Parathyroid adenoma (tissue), 2 donors: ENCODE measurements around the gene AZI2.

ENCODE experiments used
- H2AFZ ChIP-seq: fragments of 300-600 bp; sonication (generic); one replicate; pipeline ENCODE4 v1.7.0; 2017; ENCODE audit warnings: antibody characterized with exemption, mild to moderate bottlenecking
- H3K27ac ChIP-seq: fragments of 300-600 bp; sonication (generic); one replicate; pipeline ENCODE4 v1.7.0; 2017
- H3K27me3 ChIP-seq: fragments of 300-600 bp; sonication (generic); one replicate; pipeline ENCODE4 v1.7.0; 2017; ENCODE audit warnings: low read length; ENCODE audit not compliant: control insufficient read depth, insufficient read depth
- H3K36me3 ChIP-seq: fragments of 300-600 bp; sonication (generic); one replicate; pipeline ENCODE4 v1.7.0; 2017; ENCODE audit warnings: low read length; ENCODE audit not compliant: control insufficient read depth, insufficient read depth
- H3K4me1 ChIP-seq: fragments of 300-600 bp; sonication (generic); one replicate; pipeline ENCODE4 v1.7.0; 2017; ENCODE audit warnings: control low read depth
- H3K4me2 ChIP-seq: fragments of 300-600 bp; sonication (generic); one replicate; pipeline ENCODE4 v1.7.0; 2017; ENCODE audit warnings: low read length
- H3K4me3 ChIP-seq: fragments of 300-600 bp; sonication (generic); one replicate; pipeline ENCODE4 v1.7.0; 2017; ENCODE audit warnings: low read depth, low read length
- H3K79me2 ChIP-seq: fragments of 300-600 bp; sonication (generic); one replicate; pipeline ENCODE4 v1.7.0; 2017; ENCODE audit warnings: control low read depth
- H3K9ac ChIP-seq: fragments of 300-600 bp; sonication (generic); one replicate; pipeline ENCODE4 v1.7.0; 2017; ENCODE audit warnings: mild to moderate bottlenecking
- H3K9me3 ChIP-seq: fragments of 300-600 bp; sonication (generic); one replicate; pipeline ENCODE4 v1.7.0; 2017; ENCODE audit warnings: low read length; ENCODE audit not compliant: control insufficient read depth
- CTCF ChIP-seq: fragments of 300-600 bp; sonication (generic); IDR thresholded peaks from one replicate; pipeline ENCODE4 v1.7.0; 2017; ENCODE audit warnings: antibody characterized with exemption, mild to moderate bottlenecking
- donor health status: primary hyperparathyroidism.

AZI2 gene

GRCh38 chr3:28317438-28318022 lies 31.1 kb downstream of the AZI2 start:
- no peak overlapping the region for H3K4me3 ChIP-seq
- no peaks in the 10 kb centered on the region for H3K9me3 ChIP-seq
- no peaks in the 10 kb centered on the region for H3K79me2 ChIP-seq
- no peaks in the 10 kb centered on the region for H3K27me3 ChIP-seq
- no peaks in the 10 kb centered on the region for H3K36me3 ChIP-seq
- H3K4me1 ChIP-seq, result no peaks in the 10 kb centered on the region
- no peak overlapping the region for H3K27ac ChIP-seq
- no peak overlapping the region for H3K4me2 ChIP-seq
- H3K9ac ChIP-seq, result no peak overlapping the region
- no peak overlapping the region for H2AFZ ChIP-seq
- TF ChIP-seq CTCF, result peak; percentile 53

- no peak overlapping the region for H2AFZ ChIP-seq
- no peaks in the 10 kb centered on the region for H3K79me2 ChIP-seq
- no peaks in the 10 kb centered on the region for H3K36me3 ChIP-seq
- H3K4me3 ChIP-seq, result no peak overlapping the region
- H3K4me2 ChIP-seq, result no peak overlapping the region
- no peak for TF ChIP-seq CTCF
- H3K27ac ChIP-seq, result no peak overlapping the region
- H3K27me3 ChIP-seq, result no peaks in the 10 kb centered on the region
- no peaks in the 10 kb centered on the region for H3K4me1 ChIP-seq
- no peaks in the 10 kb centered on the region for H3K9me3 ChIP-seq
- no peak overlapping the region for H3K9ac ChIP-seq
These were observed 32.4 kb downstream of the AZI2 start for GRCh38 chr3:28316226-28316625.

- Histone ChIP-seq H3K4me2 (no peak overlapping the region), H3K36me3 (no peaks in the 10 kb centered on the region), H3K27me3 (no peaks in the 10 kb centered on the region), H3K9me3 (no peaks in the 10 kb centered on the region), H3K9ac (no peak overlapping the region), H2AFZ (no peak overlapping the region), H3K27ac (no peak overlapping the region), H3K4me3 (no peak overlapping the region), H3K79me2 (no peaks in the 10 kb centered on the region), H3K4me1 (no peaks in the 10 kb centered on the region)
- TF ChIP-seq CTCF, result no peak
These were observed 32.9 kb downstream of the AZI2 start for GRCh38 chr3:28315711-28316110.

- H3K36me3 ChIP-seq, result no peaks in the 10 kb centered on the region
- H3K4me3 ChIP-seq, result no peak overlapping the region
- no peak overlapping the region for H3K9ac ChIP-seq
- no peak overlapping the region for H2AFZ ChIP-seq
- H3K27me3 ChIP-seq, result no peaks in the 10 kb centered on the region
- H3K9me3 ChIP-seq, result no peaks in the 10 kb centered on the region
- no peak overlapping the region for H3K4me2 ChIP-seq
- TF ChIP-seq CTCF, result no peak
- no peaks in the 10 kb centered on the region for H3K4me1 ChIP-seq
- H3K79me2 ChIP-seq, result no peaks in the 10 kb centered on the region
- H3K27ac ChIP-seq, result no peak overlapping the region
These were observed 40.4 kb downstream of the AZI2 start for GRCh38 chr3:28308196-28308595.

GRCh38 chr3:28301688-28302087 lies 46.9 kb downstream of the AZI2 start:
- no peaks in the 10 kb centered on the region for H3K27me3 ChIP-seq
- H3K79me2 ChIP-seq, result no peaks in the 10 kb centered on the region
- H3K9ac ChIP-seq, result no peak overlapping the region
- no peak overlapping the region for H2AFZ ChIP-seq
- H3K36me3 ChIP-seq, result no peaks in the 10 kb centered on the region
- TF ChIP-seq CTCF, result no peak
- no peak overlapping the region for H3K27ac ChIP-seq
- H3K4me1 ChIP-seq, result no peaks in the 10 kb centered on the region
- no peak overlapping the region for H3K4me2 ChIP-seq
- no peaks in the 10 kb centered on the region for H3K9me3 ChIP-seq
- H3K4me3 ChIP-seq, result no peak overlapping the region
